Neuron (in vitro differentiated cells): ENCODE measurements around the gene FAM221B.

Experiments
- H2AFZ ChIP-seq: one replicate; pipeline ENCODE4 v1.6.1; 2013; ENCODE audit warnings: low read depth, mild to moderate bottlenecking, inconsistent platforms, low read length, moderate library complexity
- H3K27me3 ChIP-seq: one replicate; pipeline ENCODE4 v1.6.1; 2013; ENCODE audit warnings: low read length; ENCODE audit not compliant: insufficient read depth
- H3K36me3 ChIP-seq: one replicate; pipeline ENCODE4 v1.6.1; 2013; ENCODE audit warnings: low read length; ENCODE audit not compliant: insufficient read depth
- H3K4me1 ChIP-seq: one replicate; pipeline ENCODE4 v1.6.1; 2013; ENCODE audit warnings: low read length; ENCODE audit not compliant: insufficient read depth
- H3K4me3 ChIP-seq: 2 replicates; pipeline ENCODE4 v1.5.1; 2013; ENCODE audit warnings: mild to moderate bottlenecking, low read length, moderate library complexity
- H3K9me3 ChIP-seq: one replicate; pipeline ENCODE4 v1.6.1; 2013; ENCODE audit warnings: low read length

The FAM221B gene

DNA sequence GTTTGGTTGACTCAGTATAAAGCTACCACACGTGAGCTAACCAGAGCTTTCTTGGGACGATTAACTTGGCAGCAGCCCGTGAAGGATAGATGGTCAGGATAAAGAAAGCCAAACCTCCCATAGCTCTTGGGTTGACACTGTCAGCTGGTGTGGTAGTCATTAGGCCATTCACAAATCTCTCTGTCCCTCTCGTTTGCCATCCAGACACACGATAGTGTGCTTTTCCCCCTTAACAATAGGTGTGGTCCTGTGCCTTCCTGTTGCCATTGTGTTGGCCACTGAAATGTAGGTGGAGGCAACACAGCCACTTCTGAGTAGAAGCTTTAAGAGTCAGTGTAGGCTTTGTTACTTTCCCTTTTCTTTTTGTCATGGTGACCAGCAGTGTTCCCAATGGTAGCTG is 29.9 kb upstream of the FAM221B start:
- Histone ChIP-seq H3K9me3 (no peaks in the 10 kb centered on the region), H3K27me3 (no peaks in the 10 kb centered on the region), H3K36me3 (peaks cover 2% of the 10 kb centered on the region), H2AFZ (no peak overlapping the region), H3K4me1 (no peaks in the 10 kb centered on the region), H3K4me3 (no peak overlapping the region)

DNA sequence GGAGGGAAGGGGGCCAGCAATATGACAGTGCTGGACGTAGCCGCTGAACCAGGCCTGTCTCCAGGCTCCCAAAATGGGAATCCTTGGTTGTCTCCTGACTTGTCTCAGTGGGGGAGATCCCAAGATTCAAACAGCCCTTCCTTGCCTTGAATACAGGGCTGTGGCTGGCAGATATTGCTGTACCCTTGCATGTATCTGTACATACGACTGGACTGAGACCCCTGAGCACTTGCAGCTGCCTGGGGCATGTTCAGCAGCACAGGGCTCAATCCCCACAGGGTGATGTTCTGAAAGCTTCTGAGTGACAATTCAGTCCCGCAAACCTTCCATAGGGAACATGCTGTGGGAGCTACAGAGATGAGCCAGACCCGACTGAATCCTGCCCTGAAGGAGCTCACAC is 28.4 kb upstream of the FAM221B start:
- Histone ChIP-seq H3K4me1 (no peaks in the 10 kb centered on the region), H3K4me3 (no peak overlapping the region), H3K9me3 (no peaks in the 10 kb centered on the region), H2AFZ (no peak overlapping the region), H3K27me3 (no peaks in the 10 kb centered on the region), H3K36me3 (peaks cover 5% of the 10 kb centered on the region)

DNA sequence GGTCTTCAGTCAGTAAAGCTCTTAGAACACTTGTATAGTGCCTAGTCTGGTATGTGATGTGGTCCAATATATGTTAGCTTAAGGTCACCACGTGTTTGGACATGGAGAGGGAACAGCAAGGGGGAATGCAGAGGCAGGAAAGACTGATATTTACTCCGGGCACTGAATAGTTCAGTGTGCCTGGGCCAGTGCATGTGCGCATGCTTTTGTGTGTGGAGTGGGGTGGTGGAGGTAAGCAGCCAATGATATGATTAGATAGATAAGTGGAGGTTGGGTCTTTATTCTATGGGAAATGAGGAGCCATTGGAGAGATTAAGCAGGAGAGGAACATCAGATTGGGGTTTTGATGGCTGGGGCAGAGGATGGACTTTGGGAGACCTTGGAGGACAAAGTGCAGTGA is 27.7 kb upstream of the FAM221B start:
- Histone ChIP-seq H3K27me3 (no peaks in the 10 kb centered on the region), H2AFZ (no peak overlapping the region), H3K4me1 (no peaks in the 10 kb centered on the region), H3K9me3 (no peaks in the 10 kb centered on the region), H3K36me3 (peaks cover 7% of the 10 kb centered on the region), H3K4me3 (no peak overlapping the region)

DNA sequence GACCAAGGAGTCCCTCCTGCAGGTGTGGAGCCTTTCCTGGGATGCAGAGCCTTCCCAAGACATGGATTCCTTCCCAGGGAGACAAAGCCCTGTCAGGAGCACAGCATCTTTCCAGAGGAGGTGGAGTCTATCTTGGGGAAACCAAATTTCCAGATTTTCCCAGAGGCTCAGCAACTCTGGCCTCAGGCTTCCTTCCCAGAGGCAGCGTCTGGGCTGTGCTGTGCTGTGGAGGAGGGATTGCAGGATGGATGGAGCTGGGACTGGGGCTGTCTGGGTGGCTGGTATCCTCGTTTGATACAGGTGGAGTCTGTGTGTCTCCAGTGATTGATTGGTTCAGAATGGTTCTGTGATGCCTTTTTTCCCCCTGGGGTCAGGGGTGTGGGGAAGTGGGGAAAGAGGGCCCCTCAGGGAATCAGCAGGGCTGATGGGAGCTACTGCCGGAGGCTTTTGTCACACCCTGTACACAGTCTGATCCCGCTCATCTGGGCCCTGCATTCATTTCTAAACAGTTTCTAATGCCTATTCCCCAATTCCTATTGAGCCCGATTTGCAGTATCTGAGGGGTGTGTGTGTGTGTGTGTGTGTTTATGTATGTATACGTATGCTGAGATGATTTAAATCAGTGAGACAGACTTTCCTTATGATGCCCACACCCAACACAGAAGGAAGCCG is 25.7 kb upstream of the FAM221B start:
- Histone ChIP-seq H3K4me3 (no peak overlapping the region), H3K4me1 (no peaks in the 10 kb centered on the region), H3K9me3 (no peaks in the 10 kb centered on the region), H3K36me3 (peaks cover 14% of the 10 kb centered on the region), H2AFZ (no peak overlapping the region), H3K27me3 (no peaks in the 10 kb centered on the region)

DNA sequence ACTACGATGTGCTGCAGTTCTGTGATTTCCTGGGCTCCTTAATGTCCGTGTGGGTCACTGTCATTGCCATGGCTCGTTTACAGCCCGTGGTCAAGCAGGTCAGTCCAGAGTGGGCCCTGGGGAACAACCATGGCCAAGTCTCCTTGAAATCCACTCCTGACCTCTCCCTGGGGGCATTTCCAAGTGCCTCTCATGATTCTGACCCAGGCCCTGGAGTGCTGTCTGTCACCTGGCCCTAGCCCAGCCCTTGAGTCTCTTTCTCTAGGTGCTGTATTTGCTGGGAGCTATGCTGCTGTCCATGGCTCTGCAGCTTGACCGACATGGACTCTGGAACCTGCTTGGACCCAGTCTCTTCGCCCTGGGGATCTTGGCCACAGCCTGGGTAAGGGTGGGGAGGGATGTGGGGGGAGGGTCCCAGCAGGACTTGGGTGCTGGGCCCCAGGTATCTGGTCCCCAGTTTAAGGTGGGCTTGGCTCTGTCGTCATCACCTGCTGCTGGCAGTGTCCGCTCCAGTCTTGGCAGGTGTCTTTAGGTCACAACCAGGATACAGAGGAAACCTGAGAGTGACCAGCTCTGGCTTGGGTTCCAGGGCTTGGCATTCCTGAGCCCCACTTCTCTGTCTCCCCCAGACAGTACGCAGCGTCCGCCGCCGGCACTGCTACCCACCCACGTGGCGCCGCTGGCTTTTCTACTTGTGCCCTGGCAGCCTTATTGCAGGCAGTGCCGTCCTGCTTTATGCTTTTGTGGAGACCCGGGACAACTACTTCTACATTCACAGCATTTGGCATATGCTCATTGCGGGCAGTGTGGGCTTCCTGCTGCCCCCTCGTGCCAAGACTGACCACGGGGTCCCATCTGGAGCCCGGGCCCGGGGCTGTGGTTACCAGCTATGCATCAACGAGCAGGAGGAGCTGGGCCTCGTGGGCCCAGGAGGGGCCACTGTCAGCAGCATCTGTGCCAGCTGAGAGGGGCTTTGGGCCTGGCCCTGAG is 24.6 kb upstream of the FAM221B start:
- Histone ChIP-seq H3K27me3 (no peaks in the 10 kb centered on the region), H3K36me3 (peaks cover 17% of the 10 kb centered on the region), H2AFZ (no peak overlapping the region), H3K9me3 (no peaks in the 10 kb centered on the region), H3K4me3 (no peak overlapping the region), H3K4me1 (no peaks in the 10 kb centered on the region)

DNA sequence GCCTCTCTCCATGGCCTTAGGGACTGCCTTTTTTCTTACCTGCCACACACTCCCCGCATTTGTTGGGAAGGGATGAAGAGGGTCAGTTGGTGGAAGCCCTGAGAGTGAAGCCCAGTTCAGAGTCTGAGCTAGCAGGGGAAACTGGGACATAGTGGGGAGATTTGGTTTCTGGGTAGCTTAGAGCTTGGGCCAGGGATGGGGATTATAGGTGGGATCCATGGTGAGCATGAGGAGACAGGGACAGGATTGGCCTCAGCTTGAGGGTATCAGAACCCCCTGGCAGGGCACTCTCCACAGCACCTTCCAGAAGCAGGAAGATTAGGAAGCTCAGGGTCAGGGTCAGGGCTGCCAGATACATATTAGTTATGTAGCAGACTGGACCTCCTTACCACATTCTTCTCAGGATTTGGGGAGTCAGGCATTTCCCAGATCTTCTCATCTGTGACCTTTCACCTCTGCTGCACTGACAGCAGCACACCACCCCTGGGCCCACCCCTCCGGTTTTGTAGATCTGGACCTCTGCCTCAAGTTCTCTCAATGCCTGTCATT is 23.8 kb upstream of the FAM221B start:
- no peak overlapping the region for H3K4me3 ChIP-seq

DNA sequence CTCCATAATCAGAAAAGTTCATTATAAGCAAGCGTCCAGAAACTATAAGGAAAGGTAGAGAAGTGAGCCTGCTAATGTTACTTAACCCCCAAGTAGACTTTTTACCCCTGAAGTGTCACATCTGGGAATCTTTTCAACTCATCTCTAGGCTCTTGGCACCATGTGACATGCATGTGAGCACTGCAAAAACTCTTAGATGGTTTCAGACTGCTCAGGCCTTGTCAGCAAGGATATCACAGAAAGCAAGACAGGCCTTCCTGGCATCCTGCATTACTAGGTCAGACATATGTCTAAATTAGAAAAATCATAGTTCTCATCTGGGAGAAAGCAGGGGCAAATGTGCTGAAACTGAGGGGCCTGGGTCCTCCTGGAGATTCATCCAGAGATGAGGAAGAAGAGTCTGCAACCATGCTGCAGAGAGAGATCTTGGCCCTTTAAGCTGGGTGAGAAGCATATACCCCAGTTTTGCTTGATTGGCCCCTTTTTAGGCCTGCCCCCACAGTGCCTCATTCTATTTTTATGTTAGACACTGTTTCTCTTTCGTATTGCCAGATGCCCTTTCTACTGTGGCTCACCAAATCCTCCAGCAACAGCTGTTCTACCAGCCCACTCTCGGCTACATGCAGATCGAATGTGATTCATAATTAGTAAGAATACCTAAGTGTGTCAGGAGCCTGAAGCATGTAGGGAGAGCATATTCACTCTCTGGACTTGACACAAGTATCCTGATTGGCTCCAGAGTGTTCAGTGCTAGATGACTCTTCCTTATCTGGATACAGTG is 19.4 kb upstream of the FAM221B start:
- Histone ChIP-seq H3K27me3 (no peaks in the 10 kb centered on the region), H3K4me1 (no peaks in the 10 kb centered on the region)

More for the DNA sequence above, 23.8 kb upstream of the FAM221B start:
- Histone ChIP-seq H2AFZ (no peak overlapping the region), H3K27me3 (no peaks in the 10 kb centered on the region), H3K4me1 (no peaks in the 10 kb centered on the region), H3K9me3 (no peaks in the 10 kb centered on the region), H3K36me3 (peaks cover 24% of the 10 kb centered on the region)

DNA sequence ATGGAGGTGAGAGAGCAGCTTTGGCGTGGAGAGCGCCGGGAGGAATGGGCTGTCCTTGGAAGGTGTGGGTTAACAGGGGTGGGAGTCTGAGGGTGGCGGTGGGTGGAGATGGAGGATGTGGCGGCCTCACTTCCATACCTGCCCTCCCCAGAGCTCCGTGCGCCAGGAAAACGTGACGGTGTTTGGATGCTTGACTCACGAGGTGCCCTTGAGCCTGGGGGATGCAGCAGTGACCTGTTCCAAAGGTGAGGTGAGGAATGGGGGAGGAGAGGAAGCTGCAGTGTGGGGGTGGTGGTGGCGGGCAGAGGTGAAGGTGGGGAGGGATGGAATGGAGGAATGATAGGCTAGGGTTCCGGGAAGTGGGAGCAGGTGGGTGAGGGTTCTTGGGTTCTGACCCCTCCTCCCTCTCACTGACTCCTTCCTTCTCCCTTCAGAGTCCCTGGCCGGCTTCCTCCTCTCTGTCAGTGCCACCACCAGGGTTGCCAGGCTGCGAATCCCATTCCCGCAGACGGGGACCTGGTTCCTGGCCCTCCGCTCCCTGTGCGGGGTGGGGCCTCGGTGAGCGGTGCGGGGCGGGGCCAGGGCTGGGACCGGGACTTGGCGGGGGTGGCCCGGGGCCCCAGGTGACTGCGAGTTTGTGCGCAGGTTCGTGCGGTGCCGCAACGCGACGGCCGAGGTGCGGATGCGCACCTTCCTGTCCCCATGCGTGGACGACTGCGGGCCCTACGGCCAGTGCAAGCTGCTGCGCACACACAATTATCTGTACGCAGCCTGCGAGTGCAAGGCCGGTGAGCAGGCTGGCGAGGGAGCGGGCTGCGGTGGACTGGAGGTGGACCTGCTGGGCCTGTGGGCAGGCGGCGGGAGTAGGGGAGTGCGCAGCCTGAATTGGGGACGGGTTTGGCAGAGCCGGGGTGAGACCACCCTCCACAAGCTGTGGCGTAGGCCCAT is 17.6 kb upstream of the FAM221B start:
- no peaks in the 10 kb centered on the region for H3K27me3 ChIP-seq
- H2AFZ ChIP-seq = no peak overlapping the region
- H3K4me3 ChIP-seq = no peak overlapping the region
- no peaks in the 10 kb centered on the region for H3K4me1 ChIP-seq
- no peaks in the 10 kb centered on the region for H3K9me3 ChIP-seq
- H3K36me3 ChIP-seq = peaks cover 41% of the 10 kb centered on the region

More for the DNA sequence above, 19.4 kb upstream of the FAM221B start:
- H3K4me3 ChIP-seq = no peak overlapping the region
- peaks cover 36% of the 10 kb centered on the region for H3K36me3 ChIP-seq
- H3K9me3 ChIP-seq = no peaks in the 10 kb centered on the region
- H2AFZ ChIP-seq = no peak overlapping the region

DNA sequence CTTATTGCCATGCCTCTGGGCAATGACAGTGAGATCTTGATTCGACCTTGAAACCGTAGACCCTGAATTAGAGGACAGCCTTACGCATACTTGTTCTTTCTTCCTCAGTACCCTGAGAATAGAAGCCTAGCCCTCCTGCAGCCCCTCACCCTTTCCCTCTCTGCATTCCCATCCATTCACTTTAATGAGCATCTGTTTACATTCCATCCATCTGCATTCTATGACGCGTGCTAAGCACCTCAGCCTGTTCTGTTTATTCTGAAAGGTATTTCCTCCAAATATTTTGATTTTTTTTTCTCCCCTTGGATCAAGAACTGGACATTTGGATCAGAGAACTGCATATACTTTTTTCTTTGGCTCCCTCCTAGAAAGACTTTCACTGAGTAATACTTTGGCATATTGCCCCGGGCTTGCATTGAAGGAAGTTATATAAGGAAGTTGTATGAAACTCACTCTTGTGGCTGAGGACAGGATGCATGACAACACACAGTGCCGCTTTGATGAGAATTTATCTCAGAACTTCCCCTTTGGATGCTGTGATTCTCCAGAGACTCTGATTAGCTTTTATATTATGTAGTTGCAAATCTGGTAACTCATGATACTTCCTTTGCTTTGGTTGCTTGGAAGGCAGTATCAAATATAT is 16.2 kb upstream of the FAM221B start:
- H3K27me3 ChIP-seq = no peaks in the 10 kb centered on the region
- H3K36me3 ChIP-seq = peaks cover 39% of the 10 kb centered on the region
- no peak overlapping the region for H3K4me3 ChIP-seq
- H3K9me3 ChIP-seq = no peaks in the 10 kb centered on the region
- H2AFZ ChIP-seq = no peak overlapping the region
- H3K4me1 ChIP-seq = no peaks in the 10 kb centered on the region

DNA sequence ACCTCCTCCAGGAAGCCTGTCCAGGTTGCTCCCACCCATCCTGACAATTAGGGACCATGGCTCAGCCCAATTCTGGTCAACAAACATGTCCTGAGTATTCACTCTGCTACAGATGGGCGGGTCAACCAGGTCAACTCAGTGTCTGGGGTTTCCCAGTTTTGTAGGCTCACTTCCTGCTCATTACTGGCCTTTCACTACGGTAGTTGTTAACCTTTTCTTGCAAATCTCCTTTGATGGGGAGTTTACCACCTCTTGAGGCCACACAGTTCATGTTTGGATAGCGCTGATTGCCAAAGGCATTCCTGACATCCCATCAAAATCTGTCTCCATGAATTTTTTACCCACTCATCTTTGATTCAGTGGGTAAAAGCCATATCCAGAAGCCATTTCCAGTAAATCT is 14.3 kb upstream of the FAM221B start:
- no peak overlapping the region for H2AFZ ChIP-seq
- no peak overlapping the region for H3K4me3 ChIP-seq
- H3K27me3 ChIP-seq = no peaks in the 10 kb centered on the region
- H3K4me1 ChIP-seq = no peaks in the 10 kb centered on the region
- H3K36me3 ChIP-seq = peaks cover 27% of the 10 kb centered on the region
- H3K9me3 ChIP-seq = no peaks in the 10 kb centered on the region

DNA sequence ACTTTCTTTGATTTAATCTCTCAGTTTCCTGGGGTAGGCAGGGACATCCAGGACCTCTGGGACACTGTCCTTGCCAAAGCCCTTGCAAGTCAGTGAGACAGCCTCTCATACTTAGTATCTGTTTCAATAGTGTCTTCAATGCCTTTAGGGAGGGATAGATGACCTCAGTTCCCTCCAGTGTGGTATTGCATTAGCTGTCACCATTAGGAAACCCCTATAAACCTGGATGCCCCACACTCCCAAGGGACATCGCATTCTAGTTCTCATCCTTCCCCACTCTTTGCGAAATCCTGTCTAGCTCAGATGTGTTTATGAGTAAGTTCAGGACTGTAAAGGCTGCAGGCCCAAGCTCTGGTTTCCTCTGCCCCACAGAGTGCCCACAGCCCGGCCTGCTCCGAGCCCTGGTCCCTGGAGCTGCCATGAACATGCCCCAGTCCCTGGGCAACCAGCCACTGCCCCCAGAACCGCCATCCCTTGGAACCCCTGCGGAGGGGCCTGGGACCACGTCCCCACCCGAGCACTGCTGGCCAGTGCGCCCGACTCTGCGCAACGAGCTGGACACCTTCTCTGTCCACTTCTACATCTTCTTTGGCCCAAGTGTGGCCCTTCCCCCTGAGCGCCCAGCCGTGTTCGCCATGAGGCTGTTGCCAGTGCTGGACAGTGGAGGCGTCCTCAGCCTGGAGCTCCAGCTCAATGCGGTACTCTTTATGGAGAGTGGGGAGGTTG is 13.7 kb upstream of the FAM221B start:
- Histone ChIP-seq H3K4me1 (no peaks in the 10 kb centered on the region), H3K9me3 (peaks cover 1% of the 10 kb centered on the region), H2AFZ (no peak overlapping the region), H3K4me3 (no peak overlapping the region), H3K27me3 (no peaks in the 10 kb centered on the region), H3K36me3 (peaks cover 23% of the 10 kb centered on the region)
